BE2C (cell line): ENCODE measurements around the gene NAE1. TPM values are rescaled to one million over a fixed set of nuclear protein-coding genes. Genes with fewer than 3 reads are reported as not detected.

ENCODE experiments used
- DNase-seq: peaks from one replicate; pipeline ENCODE4 v3.0.0-alpha.2; 2020
- H3K27me3 ChIP-seq: fragments of 250-450 bp; sonication (Bioruptor Pico); 2 replicates; pipeline ENCODE4 v1.5.1; 2020; ENCODE audit warnings: mild to moderate bottlenecking
- H3K36me3 ChIP-seq: fragments of 250-450 bp; sonication (Bioruptor Pico); 2 replicates; pipeline ENCODE4 v1.5.1; 2020; ENCODE audit warnings: mild to moderate bottlenecking
- H3K4me1 ChIP-seq: fragments of 250-450 bp; sonication (Bioruptor Pico); 2 replicates; pipeline ENCODE4 v1.5.1; 2020
- H3K4me3 ChIP-seq: 2 replicates; pipeline ENCODE4 v1.5.1; 2011; ENCODE audit warnings: low read depth, low read length
- H3K9me3 ChIP-seq: fragments of 250-450 bp; sonication (Bioruptor Pico); 2 replicates; pipeline ENCODE4 v1.5.1; 2020
- polyA plus RNA-seq: library from polyadenylated mRNA; unstranded; fragments of >200 nt; gene quantifications from one replicate; pipeline ENCODE4 v1.2.1, GENCODE V29; 2012; ENCODE audit warnings: low read depth, missing spikeins; ENCODE audit not compliant: insufficient read length, insufficient read depth
- TF ChIP-seq, protein P1 (sequence below): IDR thresholded peaks from 2 replicates; pipeline ENCODE4 v1.5.1; 2012; ENCODE audit warnings: mild to moderate bottlenecking, low read depth, low read length

Gene NAE1
- 39.2 TPM for polyA plus RNA-seq

DNA sequence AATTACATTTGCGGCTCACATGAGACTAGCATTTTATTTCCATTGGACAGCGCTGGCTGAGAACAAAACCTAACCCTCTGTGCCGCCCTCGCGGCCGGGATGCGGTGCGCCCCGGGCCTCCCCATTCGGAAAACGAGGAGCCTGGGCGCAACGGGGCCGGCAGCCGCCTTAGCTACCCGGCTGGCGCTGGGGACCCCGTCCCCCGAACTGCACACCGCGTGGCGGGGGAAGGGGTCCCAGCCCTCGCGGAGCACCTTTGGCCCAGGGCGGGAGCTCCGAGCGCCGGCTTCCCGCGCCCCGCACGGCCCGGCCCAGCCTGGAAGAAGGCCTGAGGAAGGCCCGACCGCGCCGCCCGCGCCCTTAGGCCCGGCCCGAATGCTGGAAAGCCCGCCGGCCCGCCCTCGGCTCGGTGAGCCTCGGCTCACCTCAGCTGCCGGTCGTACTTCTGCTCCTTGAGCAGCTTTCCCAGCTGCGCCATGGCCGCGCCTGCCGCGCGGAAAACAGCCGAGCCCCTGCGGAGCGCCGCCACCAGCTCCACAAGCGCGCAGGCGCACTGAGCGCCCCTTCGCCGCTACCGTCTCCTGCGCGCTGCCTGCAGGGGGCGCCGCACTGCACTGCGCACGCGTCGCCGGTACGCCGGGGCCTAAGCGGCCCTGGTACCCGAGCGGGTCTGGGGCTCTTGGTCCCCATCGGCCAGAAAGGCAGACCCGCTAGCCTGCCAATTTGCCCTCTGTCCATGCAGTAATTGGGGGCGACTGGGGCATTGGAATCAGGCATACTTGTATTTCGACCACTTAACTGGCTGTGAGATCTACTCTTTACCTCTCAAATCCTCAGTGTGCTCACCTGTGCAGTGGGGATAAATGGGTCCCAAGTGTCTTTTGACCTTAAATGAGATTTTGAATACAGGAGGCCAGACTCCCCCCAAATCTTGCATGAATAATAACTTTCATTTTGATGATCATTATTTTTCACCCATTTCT lies at the start of gene NAE1:
NAE1 (minus strand) TSS at position 555 of the 983 bp plus-strand sequence; CDS start at position 478, 77 bp downstream.
- peak; percentile 93 for DNase-seq
- TF ChIP-seq, protein P1, sequence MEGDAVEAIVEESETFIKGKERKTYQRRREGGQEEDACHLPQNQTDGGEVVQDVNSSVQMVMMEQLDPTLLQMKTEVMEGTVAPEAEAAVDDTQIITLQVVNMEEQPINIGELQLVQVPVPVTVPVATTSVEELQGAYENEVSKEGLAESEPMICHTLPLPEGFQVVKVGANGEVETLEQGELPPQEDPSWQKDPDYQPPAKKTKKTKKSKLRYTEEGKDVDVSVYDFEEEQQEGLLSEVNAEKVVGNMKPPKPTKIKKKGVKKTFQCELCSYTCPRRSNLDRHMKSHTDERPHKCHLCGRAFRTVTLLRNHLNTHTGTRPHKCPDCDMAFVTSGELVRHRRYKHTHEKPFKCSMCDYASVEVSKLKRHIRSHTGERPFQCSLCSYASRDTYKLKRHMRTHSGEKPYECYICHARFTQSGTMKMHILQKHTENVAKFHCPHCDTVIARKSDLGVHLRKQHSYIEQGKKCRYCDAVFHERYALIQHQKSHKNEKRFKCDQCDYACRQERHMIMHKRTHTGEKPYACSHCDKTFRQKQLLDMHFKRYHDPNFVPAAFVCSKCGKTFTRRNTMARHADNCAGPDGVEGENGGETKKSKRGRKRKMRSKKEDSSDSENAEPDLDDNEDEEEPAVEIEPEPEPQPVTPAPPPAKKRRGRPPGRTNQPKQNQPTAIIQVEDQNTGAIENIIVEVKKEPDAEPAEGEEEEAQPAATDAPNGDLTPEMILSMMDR, result peak; percentile 88
- Histone ChIP-seq H3K4me1 (peaks cover 3% of the 10 kb centered on the region), H3K36me3 (peaks cover 18% of the 10 kb centered on the region), H3K4me3 (peak within 1 kb of the TSS; percentile 85), H3K27me3 (no peaks in the 10 kb centered on the region), H3K9me3 (no peaks in the 10 kb centered on the region)

DNA sequence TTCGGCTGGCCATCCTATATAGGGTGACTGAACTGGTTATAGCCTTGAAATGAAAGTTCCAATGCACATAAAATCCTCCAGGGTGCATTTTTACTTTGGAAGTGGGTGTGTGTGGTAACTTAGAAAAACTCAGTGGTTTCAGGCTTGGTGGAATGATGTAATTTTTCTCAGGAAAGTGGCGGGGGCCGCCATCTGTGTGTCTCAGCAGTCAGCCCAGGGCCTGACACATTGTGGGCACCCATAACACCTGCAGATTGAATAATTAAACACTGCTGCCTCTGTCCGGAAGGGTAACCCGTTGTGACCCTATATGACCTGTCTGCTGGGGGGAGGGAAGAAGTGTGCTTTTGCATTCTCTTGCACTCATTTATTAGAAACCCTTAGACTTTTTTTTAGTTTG lies 47.3 kb upstream of the NAE1 start:
- H3K36me3 ChIP-seq, result no peaks in the 10 kb centered on the region; the same call in 1 of the 2 replicates
- no peak overlapping the region for H3K4me3 ChIP-seq
- peaks cover 6% of the 10 kb centered on the region; the same call in 1 of the 2 replicates for H3K4me1 ChIP-seq
- no peaks in the 10 kb centered on the region for H3K9me3 ChIP-seq
- no peak for DNase-seq
- TF ChIP-seq, protein P1, result no peak
- no peaks in the 10 kb centered on the region for H3K27me3 ChIP-seq

DNA sequence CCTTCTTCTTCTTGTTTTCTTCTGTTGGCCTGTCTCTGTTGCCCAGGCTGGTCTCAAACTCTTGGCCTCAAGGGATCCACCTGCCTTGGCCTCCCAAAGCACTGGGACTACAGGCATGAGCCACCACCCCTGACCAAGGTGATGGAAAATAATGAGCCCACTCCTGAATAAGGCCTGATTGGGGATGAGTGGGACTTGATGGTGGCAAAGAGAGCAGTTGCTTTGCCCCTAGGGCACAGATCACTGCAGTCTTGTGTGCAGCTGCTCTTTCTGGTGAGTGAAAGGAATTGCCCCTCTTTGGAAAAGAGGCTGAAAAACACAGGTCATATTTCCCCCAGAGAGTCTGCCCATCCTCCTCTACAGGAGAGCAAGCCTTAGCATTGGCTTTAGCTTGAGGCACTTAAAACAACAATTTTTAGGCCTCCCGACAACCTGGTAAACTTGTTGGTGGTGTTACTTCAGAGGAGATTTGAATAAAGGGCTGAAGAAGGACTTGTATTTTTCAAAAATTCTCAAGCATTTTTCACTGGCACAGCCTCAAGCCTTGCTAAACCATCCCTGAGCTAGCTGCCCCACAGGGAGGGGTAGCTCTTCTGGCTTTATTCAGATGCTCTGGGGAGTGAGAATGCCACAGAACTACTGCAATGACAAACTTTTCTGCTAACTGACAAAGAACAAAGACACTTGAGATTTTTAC lies 43.5 kb upstream of the NAE1 start:
- H3K4me3 ChIP-seq, result no peak overlapping the region
- TF ChIP-seq, protein P1, result no peak
- no peak for DNase-seq
- no peaks in the 10 kb centered on the region for H3K9me3 ChIP-seq
- no peaks in the 10 kb centered on the region for H3K36me3 ChIP-seq
- H3K4me1 ChIP-seq, result peaks cover 4% of the 10 kb centered on the region; the same call in 1 of the 2 replicates
- no peaks in the 10 kb centered on the region for H3K27me3 ChIP-seq

DNA sequence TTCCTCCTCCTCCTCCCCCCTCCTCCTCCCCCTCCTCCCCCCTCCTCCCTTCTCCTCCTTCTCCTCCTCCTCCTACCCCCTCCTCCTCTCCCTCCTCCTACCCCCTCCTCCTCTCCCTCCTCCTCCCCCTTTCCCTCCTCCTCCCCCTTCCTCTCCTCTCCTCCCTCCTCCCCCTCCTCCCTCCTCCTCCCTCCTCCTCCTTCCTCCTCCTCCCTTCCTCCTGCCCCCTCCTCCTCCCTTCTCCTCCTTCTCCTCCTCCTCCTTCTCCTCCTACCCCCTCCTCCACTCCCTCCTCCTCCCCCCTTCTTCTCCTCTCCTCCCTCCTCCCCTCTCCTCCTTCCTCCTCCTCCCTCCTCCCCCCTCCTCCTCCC lies 42.9 kb upstream of the NAE1 start:
- H3K4me1 ChIP-seq, result peaks cover 4% of the 10 kb centered on the region; the same call in 1 of the 2 replicates
- no peak for DNase-seq
- no peaks in the 10 kb centered on the region for H3K27me3 ChIP-seq
- H3K9me3 ChIP-seq, result no peaks in the 10 kb centered on the region
- H3K36me3 ChIP-seq, result no peaks in the 10 kb centered on the region
- TF ChIP-seq, protein P1, result no peak
- no peak overlapping the region for H3K4me3 ChIP-seq

DNA sequence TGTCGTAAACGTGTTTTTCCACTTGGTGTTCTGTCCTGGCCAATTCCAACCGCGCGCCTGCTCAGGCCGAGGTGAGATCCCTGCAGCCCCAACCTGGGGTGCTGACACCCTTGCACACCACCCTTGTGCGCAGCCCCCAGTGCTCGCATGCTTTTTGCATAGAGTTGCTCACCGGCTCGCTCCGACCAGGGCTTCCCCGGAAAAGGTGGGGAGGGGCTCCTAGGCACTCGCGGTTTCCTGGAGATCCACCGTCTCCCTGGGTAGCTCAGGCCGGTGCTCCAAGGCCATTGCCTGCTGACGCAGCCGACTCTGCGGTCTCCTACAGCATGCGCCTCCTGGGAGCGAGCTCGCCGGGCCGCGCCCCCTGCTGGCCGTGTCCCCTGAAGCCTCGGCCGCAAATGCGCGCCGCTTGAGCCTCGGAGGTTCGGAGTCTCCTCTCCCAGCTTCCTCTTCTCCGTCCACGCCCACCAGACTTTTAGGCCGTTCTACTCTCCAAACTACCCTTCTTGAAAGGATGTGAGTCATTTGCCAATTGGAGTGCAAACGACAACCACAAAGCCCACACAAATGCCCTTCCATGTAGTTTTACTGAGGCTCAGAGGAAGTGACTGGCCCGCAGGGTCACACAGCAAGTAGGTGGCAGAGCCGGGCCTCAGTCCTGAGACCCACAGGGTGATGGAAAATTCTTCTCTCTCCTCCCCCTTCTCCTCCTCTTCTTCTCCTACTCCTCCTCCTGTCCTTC lies 42.3 kb upstream of the NAE1 start:
- Histone ChIP-seq H3K4me3 (peak overlapping the region; percentile 30), H3K27me3 (no peaks in the 10 kb centered on the region), H3K4me1 (peaks cover 4% of the 10 kb centered on the region; the same call in 1 of the 2 replicates), H3K36me3 (no peaks in the 10 kb centered on the region), H3K9me3 (no peaks in the 10 kb centered on the region)
- TF ChIP-seq, protein P1, result peak; percentile 91
- DNase-seq, result peak; percentile 92
